Endometrium (tissue), 2 donors: Measurements from ENCODE around the gene AP2S1.
"Not testable (repeated sequence)": the region's sequence is repeated elsewhere in the genome, so short reads cannot be mapped to it uniquely, and the experiment has no call there.

Source experiments
- FAIRE-seq: peaks from 2 replicates; lab custom pipeline; 2012; peaks lifted over from hg19 to GRCh38; lab: Jason Lieb, UNC
- donor health status: control.
- donor health status: control.

The AP2S1 gene

DNA sequence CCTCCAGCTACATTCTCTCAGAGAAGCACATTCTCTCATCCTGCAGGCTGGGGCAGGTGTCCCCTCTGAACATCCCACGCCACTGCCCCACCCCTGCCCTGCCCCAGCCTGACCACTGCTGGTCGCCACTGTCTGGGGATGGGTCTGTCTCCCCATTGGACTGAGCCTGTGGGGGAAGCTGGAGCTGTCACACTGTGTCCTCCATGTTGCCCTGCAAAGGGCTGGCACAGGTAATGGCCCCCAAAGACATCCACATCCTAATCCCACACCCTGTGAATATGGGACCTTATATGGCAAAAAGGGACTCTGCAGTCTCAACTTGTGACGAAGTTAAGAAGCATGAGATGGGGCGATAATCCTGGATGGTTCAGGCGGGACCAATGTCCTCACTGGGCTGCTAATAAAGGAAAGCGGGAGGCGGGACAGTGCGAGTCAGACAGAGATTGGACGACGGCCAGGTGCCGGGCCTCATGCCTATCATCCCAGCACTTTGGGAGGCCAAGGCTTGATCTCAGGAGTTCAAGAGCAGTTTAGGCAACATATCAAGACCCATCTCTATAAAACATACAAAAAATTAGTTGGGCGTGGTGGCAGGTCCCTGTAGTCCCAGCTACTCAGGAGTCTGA lies 9.1 kb downstream of the AP2S1 start:
- no peak for FAIRE-seq

DNA sequence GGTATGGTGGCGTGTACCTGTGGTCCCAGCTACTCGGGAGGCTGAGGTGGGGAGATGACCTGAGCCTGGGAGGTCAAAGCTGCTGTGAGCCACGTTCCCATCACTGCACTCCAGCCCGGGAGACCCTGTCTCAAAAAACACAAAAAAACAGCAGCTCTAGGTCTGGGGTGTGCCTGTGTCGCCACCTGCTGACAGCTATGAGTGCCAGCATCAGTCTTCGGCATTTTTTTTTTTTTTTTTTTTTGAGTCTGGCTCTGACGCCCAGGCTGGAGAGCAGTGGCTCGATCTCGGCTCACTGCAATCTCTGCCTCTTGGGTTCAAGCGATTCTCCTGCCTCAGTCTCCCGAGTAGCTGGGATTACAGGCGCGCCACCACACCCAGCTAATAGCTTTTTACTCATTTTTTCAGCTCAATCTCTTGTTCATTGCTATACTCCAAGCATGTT lies 10.1 kb downstream of the AP2S1 start:
- FAIRE-seq = no peak

DNA sequence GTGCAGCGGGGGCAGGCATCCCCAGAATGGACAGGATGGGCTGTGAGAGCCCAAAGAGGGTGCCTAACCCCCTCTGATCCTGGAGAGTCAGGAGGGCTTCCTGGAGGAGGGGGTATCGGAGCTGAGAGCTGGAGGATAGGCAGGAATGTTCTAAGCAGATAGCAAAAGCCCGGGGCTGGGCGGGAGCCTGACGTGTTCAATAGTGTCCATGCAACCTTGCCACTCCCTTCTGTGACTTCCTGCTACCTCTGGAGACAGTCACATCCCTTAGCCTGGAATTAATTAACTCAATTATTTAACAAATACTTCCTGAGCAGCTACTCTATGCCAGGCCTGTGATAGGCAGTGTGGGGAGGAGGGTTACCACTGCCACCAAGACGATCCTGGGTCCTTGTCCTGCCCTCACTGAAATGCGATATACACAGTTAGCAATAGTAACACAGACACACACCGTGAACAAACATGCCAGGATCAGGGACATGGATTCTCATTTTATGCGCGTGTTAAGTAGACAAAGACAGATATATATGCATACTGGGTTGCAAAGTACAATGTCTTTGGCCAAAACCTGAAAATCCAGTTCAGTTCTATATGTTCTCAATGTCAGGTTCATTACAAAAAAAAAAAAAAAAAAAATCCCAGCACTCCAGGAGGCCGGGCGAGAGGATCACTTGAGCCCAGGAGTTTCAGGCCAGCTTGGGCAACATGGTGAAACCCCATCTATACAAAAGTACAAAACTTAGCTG lies 10.7 kb downstream of the AP2S1 start:
- FAIRE-seq = no peak

DNA sequence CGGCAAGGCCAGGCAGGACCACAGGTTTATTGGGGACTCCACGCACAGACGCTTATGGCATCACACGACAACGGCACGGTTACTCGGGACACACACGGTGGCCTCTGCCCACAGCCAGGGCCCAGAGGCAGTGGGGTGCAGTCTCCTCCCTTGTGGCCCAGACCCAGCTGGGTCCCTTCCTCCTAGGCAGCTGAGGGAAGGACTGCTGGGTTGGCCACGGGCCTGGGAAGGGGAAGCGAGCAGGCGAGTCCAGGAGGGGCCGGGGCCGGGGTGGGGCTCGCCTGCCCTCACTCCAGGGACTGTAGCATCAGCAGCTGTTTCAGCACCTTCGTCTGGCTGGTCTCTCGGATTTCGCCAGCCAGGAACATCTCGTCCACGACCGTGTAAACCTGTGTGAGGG lies 12.5 kb downstream of the AP2S1 start:
- FAIRE-seq = no peak

DNA sequence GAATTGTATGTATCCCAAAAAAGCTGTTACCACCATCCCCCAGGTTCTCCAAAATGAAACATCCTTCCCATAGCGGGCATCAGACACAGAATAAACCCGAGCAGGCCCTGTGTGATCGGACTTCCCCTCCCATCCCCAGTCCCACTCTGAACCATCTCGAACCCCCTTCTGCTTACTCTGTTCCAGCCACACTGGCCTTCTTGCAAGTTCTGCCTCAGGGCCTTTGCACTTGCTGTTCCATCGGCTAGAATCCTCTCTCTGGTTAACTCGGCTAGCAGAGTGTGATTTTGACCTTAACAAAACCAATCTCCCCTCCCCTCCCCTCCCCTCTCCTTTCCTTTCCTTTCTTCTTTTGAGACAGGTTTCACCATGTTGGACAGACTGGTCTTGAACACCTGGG lies 15.7 kb downstream of the AP2S1 start:
- no peak for FAIRE-seq

DNA sequence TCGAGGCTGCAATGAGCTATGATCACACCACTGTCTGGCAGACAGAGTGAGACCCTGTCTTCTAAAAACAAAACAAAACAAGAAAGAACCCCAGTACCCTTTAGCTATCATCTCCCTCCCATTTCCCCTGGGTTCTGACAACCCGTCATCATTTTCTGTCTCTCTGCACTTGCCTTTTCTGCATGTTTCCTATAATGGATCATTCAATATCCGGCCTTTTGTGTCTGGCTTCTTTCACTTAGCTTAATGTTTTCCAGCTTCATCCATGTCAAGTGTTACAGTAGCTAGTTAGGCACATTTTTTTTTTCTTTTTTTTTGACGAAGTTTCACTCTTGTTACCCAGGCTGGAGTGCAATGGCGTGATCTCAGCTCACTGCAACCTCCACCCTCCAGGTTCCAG lies 16.5 kb downstream of the AP2S1 start:
- FAIRE-seq = no peak

DNA sequence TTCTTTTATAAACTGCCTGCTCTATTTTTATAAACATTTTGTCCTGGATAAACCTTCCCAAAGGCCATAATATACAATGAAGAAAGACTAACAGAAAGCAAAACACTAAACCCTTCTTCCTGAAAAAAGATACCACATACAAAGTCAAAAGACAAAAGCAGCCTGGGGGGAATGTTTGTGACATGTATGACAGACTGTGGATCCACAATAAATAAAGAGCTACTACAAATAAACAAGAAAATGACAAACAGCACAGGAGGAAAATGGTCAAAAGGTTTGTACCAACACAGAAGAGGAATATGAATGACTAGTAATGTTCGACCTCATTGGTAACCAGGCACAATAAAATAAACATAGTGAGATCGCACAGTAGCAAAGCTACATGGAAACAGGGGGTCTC lies 19.8 kb downstream of the AP2S1 start:
- no peak for FAIRE-seq

DNA sequence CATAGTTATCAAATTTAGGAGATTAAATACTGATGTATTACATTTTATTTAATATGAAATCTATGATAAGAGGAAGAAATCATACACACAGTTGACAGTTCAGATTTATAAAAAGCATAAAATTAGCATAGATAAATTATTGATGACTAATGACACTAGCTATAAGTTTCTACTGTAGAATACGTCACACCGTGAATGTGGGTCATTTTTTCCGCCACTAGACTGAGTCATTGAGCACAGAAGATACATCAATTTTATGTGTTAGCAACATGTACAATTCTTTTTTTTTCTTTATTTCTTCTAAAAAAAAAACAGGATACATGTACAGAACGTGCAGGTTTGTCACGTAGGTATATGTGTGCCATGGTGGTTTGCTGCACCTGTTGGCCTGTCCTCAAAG lies 22.2 kb downstream of the AP2S1 start:
- no peak for FAIRE-seq

DNA sequence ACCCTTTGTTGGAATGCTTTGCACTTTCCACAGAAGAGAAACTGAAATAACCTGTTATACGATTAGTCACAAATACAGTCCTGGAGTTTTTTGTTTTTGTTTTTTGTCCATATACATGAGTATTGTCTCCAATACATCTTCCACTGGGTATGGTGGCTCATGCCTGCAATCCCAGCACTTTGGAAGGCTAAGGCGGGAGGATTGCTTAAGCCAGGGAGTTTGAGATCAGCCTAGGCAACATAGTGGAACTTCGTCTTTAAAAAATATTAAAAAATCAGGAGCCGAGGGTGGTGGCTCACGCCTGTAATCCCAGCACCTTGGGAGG lies 25.0 kb downstream of the AP2S1 start:
- no peak for FAIRE-seq

DNA sequence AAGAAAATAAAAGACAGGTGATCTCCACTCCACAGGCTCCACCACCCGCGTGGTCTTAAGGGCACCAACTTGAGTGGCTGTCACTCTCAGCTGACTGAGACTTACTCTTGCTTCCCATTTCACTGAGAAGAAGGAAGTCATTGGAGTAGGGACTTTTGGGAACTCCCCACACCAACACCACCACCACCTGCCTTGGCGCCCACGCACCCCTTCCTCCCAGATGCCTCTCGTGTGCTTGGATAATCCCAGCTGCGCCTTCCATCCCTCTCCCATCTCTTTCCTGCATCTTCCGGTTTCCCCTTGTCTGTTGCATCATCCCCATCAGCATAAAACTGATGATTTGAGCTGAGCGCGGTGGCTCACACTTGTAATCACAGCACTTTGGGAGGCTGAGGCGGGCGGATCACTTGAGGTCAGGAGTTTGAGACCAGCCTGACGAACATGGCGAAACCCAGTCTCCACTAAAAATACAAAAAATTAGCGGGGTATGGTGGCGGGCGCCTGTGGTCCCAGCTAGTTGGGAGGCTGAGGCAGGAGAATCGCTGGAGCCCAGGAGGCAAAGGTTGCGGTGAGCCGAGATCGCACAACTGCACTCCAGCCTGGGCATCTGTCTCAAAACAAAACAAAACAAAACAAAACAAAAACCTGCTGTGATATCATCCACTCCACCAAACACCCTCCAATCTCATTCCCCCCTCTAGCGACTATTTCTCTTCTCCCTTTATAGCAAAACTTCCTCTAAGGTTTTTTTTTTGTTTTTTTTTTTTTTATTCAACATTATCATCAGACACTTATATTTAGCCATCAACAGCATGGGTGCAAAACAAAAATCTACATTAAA lies 25.5 kb downstream of the AP2S1 start:
- no peak for FAIRE-seq

DNA sequence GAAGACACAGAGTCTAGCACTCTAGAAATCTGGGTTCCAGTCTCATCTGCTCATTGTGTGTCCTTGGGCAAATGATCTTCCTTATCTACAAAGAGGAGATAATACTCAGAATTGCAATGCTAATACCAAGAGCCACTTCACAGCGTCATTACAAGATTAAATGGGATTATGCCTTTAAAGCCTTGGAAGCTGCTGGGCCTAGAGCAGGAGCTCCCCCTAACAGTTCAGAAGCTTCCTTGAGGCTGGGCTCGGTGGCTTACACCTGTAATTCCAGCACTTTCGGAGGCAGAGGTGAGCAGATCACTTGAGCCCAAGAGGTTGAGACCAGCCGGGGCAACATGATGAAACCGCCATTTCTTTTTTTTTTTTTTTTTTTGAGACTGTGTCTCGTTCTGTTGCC lies 27.6 kb downstream of the AP2S1 start:
- no peak for FAIRE-seq

DNA sequence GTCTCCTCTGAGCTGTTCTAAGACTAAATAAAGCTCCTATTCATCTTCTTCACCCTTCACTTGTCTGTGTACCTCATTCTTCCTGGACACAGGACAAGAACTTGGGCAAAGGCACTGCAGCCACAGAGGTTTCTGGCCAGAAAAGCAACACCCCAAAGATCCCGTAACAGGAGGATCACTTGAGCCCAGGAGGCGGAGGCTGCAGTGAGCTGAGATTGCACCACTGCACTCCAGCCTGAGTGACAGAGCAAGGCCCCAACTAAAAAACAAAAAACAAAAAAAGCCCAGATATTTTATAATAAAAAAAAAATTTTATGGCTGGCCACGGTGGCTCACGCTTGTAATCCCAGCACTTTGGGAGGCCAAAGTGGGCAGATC lies 28.2 kb downstream of the AP2S1 start:
- not testable (repeated sequence) for FAIRE-seq

DNA sequence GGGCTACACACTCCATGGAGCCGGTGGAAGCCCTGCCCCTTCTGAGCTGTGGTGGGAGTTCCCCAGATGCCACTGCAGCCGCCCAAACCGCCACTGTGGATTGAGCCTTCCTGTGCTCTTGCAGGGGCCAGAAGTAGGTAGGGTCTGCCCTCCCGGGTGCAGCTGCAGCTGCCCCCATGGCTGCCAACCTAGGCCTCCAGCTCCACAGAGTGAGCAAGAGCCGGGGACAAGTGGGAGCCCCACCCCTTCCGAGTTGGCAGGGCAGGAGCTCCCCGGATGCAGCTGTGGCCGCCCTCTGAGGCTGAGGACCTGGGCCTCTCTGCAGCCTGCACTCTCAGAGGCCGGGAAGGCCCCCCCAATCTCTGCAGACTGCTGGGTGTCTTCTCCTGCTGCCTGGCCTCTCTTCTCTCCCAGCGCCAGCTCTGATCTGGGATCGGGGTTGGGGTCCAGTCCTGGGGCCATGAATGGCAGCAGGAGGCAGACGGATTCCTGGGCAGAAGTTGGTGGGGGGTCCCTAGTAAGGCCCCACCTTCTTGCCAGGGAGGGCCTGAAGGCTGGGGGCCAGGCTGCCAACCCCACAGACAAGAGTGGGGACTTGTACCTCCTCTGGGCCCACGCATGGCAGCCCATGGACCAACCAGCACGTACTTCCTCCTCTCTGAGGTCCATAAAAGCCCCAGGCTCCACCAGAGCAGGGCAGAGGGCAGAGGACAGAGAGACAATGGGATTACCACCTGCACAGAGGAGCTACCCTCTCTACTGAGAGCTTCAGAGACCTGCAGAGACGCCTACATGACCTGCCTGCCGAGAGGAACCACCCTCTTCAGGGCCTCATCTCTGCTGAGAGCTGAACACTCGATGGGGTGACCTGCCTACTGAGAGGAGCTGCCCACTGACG lies 28.9 kb downstream of the AP2S1 start:
- no peak for FAIRE-seq

DNA sequence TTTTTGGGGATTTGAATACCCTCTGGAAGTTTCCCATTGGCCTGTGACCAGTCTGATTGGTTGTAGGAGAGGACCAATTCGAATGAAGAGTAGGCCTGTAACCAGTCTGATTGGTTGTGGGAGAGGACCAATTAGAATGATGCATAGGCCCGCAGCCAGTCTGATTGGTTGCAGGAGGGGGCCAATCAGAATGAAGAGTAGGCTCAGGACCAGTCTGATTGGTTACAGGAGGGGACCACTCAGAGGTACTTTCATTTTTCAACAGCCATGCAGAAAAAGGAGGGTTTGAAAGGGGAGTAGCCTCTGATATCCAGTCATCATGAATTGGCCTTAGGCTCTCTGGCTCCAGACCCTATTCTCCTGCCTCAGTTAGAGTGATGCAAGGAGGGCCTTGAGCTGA lies 31.8 kb downstream of the AP2S1 start:
- no peak for FAIRE-seq

DNA sequence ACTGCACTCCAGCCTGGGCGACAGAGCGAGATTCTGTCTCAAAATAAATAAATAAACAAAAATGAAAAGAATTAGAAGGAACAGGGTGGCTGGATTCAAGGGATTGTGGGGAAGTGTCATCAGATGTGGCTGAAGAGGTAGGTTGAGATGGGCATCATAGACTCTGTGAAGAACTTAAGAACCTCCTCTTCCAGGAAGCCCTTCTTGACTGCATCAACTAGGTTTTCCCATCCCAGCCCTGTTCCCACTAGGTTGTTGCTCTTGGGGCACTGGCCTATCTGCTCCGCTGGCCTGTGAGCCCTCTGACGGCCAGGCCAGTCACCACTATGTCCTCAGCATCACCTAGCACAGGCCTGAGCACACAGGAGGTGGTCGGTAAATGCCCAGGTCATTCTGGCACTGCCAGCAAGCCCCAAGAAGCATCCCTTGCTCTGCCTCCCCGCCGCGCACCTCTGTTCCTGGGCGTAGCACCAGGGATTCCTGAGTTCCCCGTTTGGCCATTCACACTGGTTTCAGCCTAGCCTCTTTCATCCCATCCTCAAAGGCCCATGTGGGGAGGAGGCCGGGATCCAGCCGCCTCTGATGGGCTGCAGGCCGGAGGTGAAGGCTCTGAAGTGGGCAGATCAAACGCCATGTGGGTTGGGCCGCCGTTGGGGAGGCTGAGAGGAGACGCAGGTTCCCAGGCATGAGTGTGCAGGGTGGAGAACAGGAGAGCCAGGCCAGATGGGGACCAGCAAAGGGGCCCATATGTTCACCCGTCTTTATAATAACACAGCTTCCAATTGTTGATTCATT lies 34.6 kb downstream of the AP2S1 start:
- no peak for FAIRE-seq

DNA sequence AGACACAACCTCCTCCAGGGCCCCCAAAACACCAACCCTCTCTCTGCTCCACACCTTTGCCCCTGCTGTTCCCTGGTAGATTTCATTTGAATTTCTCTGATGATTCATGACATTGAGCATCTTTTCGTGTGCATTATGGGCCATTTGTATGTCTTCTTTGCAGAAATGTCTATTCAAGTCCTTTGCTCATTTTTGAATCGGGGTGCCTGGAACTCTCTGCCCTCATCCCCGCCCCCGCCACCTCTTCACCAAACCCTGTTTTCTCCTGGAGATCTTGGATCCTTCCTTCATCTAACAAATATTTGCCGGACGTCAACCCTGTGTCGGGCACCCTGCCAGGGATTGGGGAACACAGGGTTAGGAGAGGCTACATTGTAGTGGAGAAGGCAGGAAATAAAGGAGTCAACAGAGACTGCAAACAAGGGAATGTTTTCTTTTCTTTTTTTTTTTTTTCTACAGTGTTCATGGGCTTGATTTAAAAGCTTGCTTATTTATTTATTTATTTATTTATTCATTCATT lies 36.7 kb downstream of the AP2S1 start:
- peak; percentile 82 for FAIRE-seq

DNA sequence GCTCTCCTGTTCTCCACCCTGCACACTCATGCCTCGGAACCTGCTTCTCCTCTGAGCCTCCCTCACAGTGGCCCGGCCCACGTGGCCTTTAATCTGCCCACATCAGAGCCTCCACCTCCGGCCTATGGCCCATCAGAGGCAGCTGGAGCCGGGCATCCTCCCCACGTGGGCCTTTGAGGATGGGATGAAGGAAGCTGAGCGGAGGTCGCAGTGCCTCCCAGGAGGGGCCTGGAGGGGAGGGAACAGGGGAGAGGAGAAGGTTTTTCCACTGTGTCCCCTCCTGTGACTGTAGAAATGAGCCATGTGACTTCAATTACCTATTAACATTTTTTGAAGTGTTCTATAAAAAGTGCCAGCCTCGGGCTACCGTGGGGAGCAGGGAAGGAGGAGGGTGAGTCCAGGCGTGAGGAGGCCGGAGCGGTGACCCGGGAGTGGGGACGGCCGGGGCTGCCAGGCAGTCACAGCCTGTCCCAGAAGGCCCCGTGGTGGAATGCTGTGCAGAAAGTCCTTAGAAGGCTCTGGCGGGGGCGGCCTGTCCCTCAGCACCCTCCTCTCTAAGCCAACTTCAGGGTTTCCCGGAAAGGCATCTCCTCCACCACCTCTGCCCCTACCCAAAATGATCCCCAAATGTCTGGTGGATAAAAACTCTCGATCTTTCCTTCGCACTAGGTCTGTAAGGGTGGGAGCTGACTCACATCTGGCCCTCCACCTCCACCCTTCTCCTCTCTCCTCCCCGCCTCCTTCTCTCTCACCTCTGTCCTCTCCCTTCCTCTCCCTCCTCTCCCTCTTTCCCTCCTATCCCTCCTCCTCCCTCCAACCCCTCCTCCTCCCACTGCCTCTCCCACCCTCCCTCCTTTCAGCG lies 37.4 kb downstream of the AP2S1 start:
- FAIRE-seq = no peak

DNA sequence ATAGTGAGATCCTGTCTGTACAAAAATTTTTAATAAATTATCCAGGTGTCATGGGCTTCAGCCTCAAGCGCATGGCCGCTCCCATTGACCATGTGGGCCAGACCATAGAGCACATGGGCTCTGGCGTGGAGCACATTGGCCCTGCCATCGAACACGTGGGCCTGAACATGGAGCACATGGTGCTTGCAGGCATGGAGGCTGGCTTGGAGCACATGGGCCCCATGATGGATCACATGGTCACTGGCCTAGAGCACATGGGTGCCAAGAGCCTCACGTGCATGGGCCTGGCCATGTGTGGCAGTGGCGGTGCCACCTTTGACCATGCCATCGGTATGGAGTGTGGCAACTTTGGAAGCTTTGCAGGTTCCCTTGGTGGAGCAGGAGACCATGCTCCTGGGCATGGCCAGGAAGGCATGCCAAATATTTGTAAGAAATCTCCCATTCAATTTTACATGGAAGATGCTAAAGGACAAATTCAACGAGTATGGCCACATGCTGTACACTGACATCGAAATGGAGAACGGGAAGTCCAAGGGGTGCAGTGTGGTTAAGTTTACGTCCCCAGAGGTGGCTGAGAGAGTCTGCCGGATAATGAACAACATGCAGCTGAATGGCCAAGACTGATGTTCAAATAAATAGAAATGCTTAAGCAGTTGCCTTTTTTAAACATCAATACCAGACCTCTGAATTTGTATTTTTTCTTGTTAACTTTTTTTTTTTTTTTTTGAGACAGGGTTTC lies 40.9 kb downstream of the AP2S1 start:
- no peak for FAIRE-seq

DNA sequence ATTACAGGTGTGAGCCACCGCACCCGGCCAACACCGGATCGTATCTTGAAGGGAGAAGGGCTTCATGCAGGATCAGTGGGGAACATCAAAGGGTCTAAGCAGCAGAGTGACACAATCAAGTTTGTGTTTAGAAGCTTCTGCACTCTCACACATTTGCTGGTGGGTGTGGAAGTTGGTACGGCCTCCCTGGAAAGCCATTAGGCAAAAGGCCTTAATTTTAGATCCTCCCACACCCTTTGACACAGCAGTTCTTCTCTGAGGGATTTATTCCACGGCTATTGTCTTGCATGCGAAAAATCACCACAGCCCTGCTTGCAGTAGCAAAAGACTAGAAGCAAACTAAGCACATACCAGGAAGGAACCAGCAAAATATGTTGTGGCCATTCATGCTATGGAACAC lies 44.0 kb downstream of the AP2S1 start:
- FAIRE-seq = no peak

DNA sequence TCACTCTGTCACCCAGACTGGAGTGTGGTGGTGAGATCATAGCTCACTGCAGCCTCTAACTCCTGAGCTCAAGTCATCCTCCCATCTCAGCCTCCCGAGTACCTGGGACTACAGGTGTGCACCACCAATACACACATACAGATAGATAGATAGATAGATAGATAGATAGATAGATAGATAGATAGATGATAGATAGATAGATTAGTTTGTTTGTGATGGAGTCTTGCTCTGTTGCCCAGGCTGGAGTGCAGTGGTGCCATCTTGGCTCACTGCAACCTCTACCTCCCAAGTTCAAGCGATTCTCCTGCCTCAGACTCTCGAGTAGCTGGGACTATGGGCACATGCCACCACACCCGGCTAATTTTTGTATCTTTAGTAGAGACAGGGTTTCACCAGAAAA lies 46.2 kb downstream of the AP2S1 start:
- FAIRE-seq = not testable (repeated sequence)
